ENCODE data around the gene CD247. TPM values are rescaled to one million over a fixed set of nuclear protein-coding genes. Genes with fewer than 3 reads are reported as not detected.

Gene CD247
- total and polyA plus RNA-seq, 2 experiments from 2014 or later, result not detected

- no peaks in the 10 kb centered on the region for H3F3A ChIP-seq (ENCODE audit: insufficient read depth)
- TF ChIP-seq EZH2phosphoT487 (IDR thresholded peaks at IDR 0.05; ENCODE audit: insufficient read depth, low read depth) (no peak), EZH2 (IDR thresholded peaks at IDR 0.05; ENCODE audit: insufficient read depth, poor library complexity, severe bottlenecking) (no peak)
- WGBS, 2 experiments (ENCODE audit: low coverage in 1 of 2, low lambda C conversion rate in 2 of 2, missing lambda C conversion rate in 2 of 2), result 13 to 19% methylated on average over 3 of the region's 3 CpGs
Measured at GRCh38 chr1:167499664-167500101, 18.6 kb downstream of the CD247 start.

GRCh38 chr1:167499106-167499505 lies 19.2 kb downstream of the CD247 start:
- 28 to 34% methylated on average over 4 of the region's 4 CpGs for WGBS, 2 experiments (ENCODE audit: low coverage in 1 of 2, low lambda C conversion rate in 2 of 2, missing lambda C conversion rate in 2 of 2)
- no peak for DNase-seq

More at GRCh38 chr1:167499664-167500101, 18.6 kb downstream of the CD247 start:
- H4K20me1 ChIP-seq (ENCODE audit: insufficient read depth), result no peaks in the 10 kb centered on the region
- DNase-seq, result no peak
- peaks cover 59% of the 10 kb centered on the region for H3K27me3 ChIP-seq (replicated peaks; ENCODE audit: insufficient read depth)
- H3K79me2 ChIP-seq (ENCODE audit: insufficient read depth), result no peaks in the 10 kb centered on the region
- H2AFZ ChIP-seq, result no peak overlapping the region
- H3K4me3 ChIP-seq, result no peak overlapping the region
- H3K9me3 ChIP-seq (ENCODE audit: low read depth), result no peaks in the 10 kb centered on the region
- in situ Hi-C loops (cut with MboI), result no loop called here
- no peaks in the 10 kb centered on the region for H3K36me3 ChIP-seq (ENCODE audit: low read depth)
- H3K9ac ChIP-seq, result no peak overlapping the region
- H3K4me2 ChIP-seq (ENCODE audit: unreplicated experiment), result no peak overlapping the region
- H3K4me1 ChIP-seq (ENCODE audit: insufficient read depth), result no peaks in the 10 kb centered on the region
- H3K27ac ChIP-seq, result no peak overlapping the region
- no peaks in the 10 kb centered on the region for H3K9me2 ChIP-seq (ENCODE audit: insufficient read depth)

GRCh38 chr1:167496797-167497619 lies 21.3 kb downstream of the CD247 start:
- Histone ChIP-seq H3K4me3 (no peak overlapping the region), H3K9me3 (ENCODE audit: low read depth) (no peaks in the 10 kb centered on the region), H3F3A (ENCODE audit: insufficient read depth) (no peaks in the 10 kb centered on the region), H3K9me2 (ENCODE audit: insufficient read depth) (no peaks in the 10 kb centered on the region), H3K4me2 (ENCODE audit: unreplicated experiment) (no peak overlapping the region), H3K79me2 (ENCODE audit: insufficient read depth) (no peaks in the 10 kb centered on the region), H3K27me3 (replicated peaks; ENCODE audit: insufficient read depth) (peaks cover 39% of the 10 kb centered on the region), H3K9ac (no peak overlapping the region), H2AFZ (no peak overlapping the region), H3K27ac (no peak overlapping the region), H4K20me1 (ENCODE audit: insufficient read depth) (no peaks in the 10 kb centered on the region), H3K4me1 (ENCODE audit: insufficient read depth) (no peaks in the 10 kb centered on the region), H3K36me3 (ENCODE audit: low read depth) (no peaks in the 10 kb centered on the region)
- 29 to 30% methylated on average over 11 of the region's 11 CpGs for WGBS, 2 experiments (ENCODE audit: low coverage in 1 of 2, low lambda C conversion rate in 2 of 2, missing lambda C conversion rate in 2 of 2)
- peak; percentile 4 for DNase-seq
- TF ChIP-seq EZH2phosphoT487 (IDR thresholded peaks at IDR 0.05; ENCODE audit: insufficient read depth, low read depth) (no peak), EZH2 (IDR thresholded peaks at IDR 0.05; ENCODE audit: insufficient read depth, poor library complexity, severe bottlenecking) (no peak)
- in situ Hi-C loops (cut with MboI), result no loop called here

More at GRCh38 chr1:167499106-167499505, 19.2 kb downstream of the CD247 start:
- no peaks in the 10 kb centered on the region for H3K36me3 ChIP-seq (ENCODE audit: low read depth)
- H3K4me1 ChIP-seq (ENCODE audit: insufficient read depth), result no peaks in the 10 kb centered on the region
- H3K27ac ChIP-seq, result no peak overlapping the region
- no peak overlapping the region for H2AFZ ChIP-seq
- H3K9ac ChIP-seq, result no peak overlapping the region
- no peaks in the 10 kb centered on the region for H3K9me3 ChIP-seq (ENCODE audit: low read depth)
- H3F3A ChIP-seq (ENCODE audit: insufficient read depth), result no peaks in the 10 kb centered on the region
- H3K4me3 ChIP-seq, result no peak overlapping the region
- peaks cover 53% of the 10 kb centered on the region for H3K27me3 ChIP-seq (replicated peaks; ENCODE audit: insufficient read depth)
- TF ChIP-seq EZH2 (IDR thresholded peaks at IDR 0.05; ENCODE audit: insufficient read depth, poor library complexity, severe bottlenecking) (no peak), EZH2phosphoT487 (IDR thresholded peaks at IDR 0.05; ENCODE audit: insufficient read depth, low read depth) (no peak)
- H3K9me2 ChIP-seq (ENCODE audit: insufficient read depth), result no peaks in the 10 kb centered on the region
- H3K79me2 ChIP-seq (ENCODE audit: insufficient read depth), result no peaks in the 10 kb centered on the region
- no peaks in the 10 kb centered on the region for H4K20me1 ChIP-seq (ENCODE audit: insufficient read depth)
- no peak overlapping the region for H3K4me2 ChIP-seq (ENCODE audit: unreplicated experiment)
- in situ Hi-C loops (cut with MboI), result no loop called here

GRCh38 chr1:167493372-167493771 lies 25.0 kb downstream of the CD247 start:
- no peaks in the 10 kb centered on the region for H3K36me3 ChIP-seq (ENCODE audit: low read depth)
- no peaks in the 10 kb centered on the region for H3K9me3 ChIP-seq (ENCODE audit: low read depth)
- no peak for DNase-seq
- 71 to 83% methylated on average over 2 of the region's 2 CpGs for WGBS, 2 experiments (ENCODE audit: low coverage in 1 of 2, low lambda C conversion rate in 2 of 2, missing lambda C conversion rate in 2 of 2)
- H3K79me2 ChIP-seq (ENCODE audit: insufficient read depth), result no peaks in the 10 kb centered on the region
- H3F3A ChIP-seq (ENCODE audit: insufficient read depth), result no peaks in the 10 kb centered on the region
- H3K27ac ChIP-seq, result no peak overlapping the region
- no peaks in the 10 kb centered on the region for H3K9me2 ChIP-seq (ENCODE audit: insufficient read depth)
- H3K4me1 ChIP-seq (ENCODE audit: insufficient read depth), result no peaks in the 10 kb centered on the region
- TF ChIP-seq EZH2phosphoT487 (IDR thresholded peaks at IDR 0.05; ENCODE audit: insufficient read depth, low read depth) (no peak), EZH2 (IDR thresholded peaks at IDR 0.05; ENCODE audit: insufficient read depth, poor library complexity, severe bottlenecking) (no peak)
- in situ Hi-C loops (cut with MboI), result no loop called here
- no peaks in the 10 kb centered on the region for H4K20me1 ChIP-seq (ENCODE audit: insufficient read depth)
- peaks cover 22% of the 10 kb centered on the region for H3K27me3 ChIP-seq (replicated peaks; ENCODE audit: insufficient read depth)
- no peak overlapping the region for H3K4me2 ChIP-seq (ENCODE audit: unreplicated experiment)
- H3K4me3 ChIP-seq, result no peak overlapping the region
- no peak overlapping the region for H3K9ac ChIP-seq
- no peak overlapping the region for H2AFZ ChIP-seq

Data from GM23248 (cell line).